GM12878 (cell line): ENCODE measurements around the gene ZMIZ1.

Experiments
- CBFB ChIP-seq: IDR thresholded peaks from 2 replicates; pipeline ENCODE4 v1.6.1; 2016; ENCODE audit warnings: antibody characterized with exemption, low read depth
- EP300 ChIP-seq, 2 experiments: fragments of 150-350 bp in 1 of 2; IDR thresholded peaks; 2 replicates each; pipeline ENCODE4 v1.6.1; 2011 to 2012; ENCODE audit warnings: low read depth in 2 of 2, low read length in 2 of 2, borderline replicate concordance in 1 of 2, improper control_type of control experiment in 1 of 2, inconsistent platforms in 1 of 2; ENCODE audit not compliant: control insufficient read depth in 1 of 2
- POLR2A ChIP-seq: IDR thresholded peaks from 2 replicates; pipeline ENCODE4 v1.6.1; 2011; ENCODE audit warnings: low read depth, mild to moderate bottlenecking, low read length
- POLR2AphosphoS5 ChIP-seq: IDR thresholded peaks from 2 replicates; pipeline ENCODE4 v1.6.1; 2011; ENCODE audit warnings: mild to moderate bottlenecking, low read length, inconsistent platforms
- RELA ChIP-seq: fragments of 450-650 bp; IDR thresholded peaks from 2 replicates; pipeline ENCODE4 v1.8.0; 2014; ENCODE audit warnings: borderline replicate concordance; ENCODE audit not compliant: partially characterized antibody
- RFX5 ChIP-seq: IDR thresholded peaks from 2 replicates; pipeline ENCODE4 v1.6.1; 2011; ENCODE audit warnings: low read depth, low read length, improper control_type of control experiment
- SMC3 ChIP-seq: IDR thresholded peaks from 2 replicates; pipeline ENCODE4 v1.6.1; 2011; ENCODE audit warnings: low read length, improper control_type of control experiment, borderline replicate concordance
- SPI1 ChIP-seq: IDR thresholded peaks from 2 replicates; pipeline ENCODE4 v1.6.1; 2011; ENCODE audit warnings: low read depth, mild to moderate bottlenecking, low read length, moderate library complexity, borderline replicate concordance; ENCODE audit not compliant: insufficient read depth
- ZNF592 ChIP-seq: fragments of 450-650 bp; IDR thresholded peaks from 2 replicates; pipeline ENCODE4 v1.6.1; 2017; ENCODE audit warnings: mild to moderate bottlenecking, moderate library complexity
- TF ChIP-seq, protein P1 (sequence below): IDR thresholded peaks from 2 replicates; pipeline ENCODE4 v1.6.1; 2012; ENCODE audit warnings: low read length, inconsistent platforms
- TF ChIP-seq, protein P2 (sequence below), 3 experiments: IDR thresholded peaks in 2 of 3; conservative IDR thresholded peaks in 1 of 3; 2 replicates each; pipeline ENCODE4 v1.5.1; 2011; ENCODE audit warnings: low read depth in 3 of 3, low read length in 3 of 3, mild to moderate bottlenecking in 3 of 3, control low read depth in 2 of 3, moderate library complexity in 2 of 3, inconsistent platforms in 1 of 3, mixed read lengths in 1 of 3; ENCODE audit not compliant: control insufficient read depth in 2 of 3, insufficient read depth in 1 of 3; ENCODE audit errors: extremely low read depth in 1 of 3
- TF ChIP-seq, protein P3 (sequence below): IDR thresholded peaks from 2 replicates; pipeline ENCODE4 v1.6.1; 2012; ENCODE audit warnings: low read depth, low read length, improper control_type of control experiment
- TF ChIP-seq, protein P4 (sequence below): fragments of 450-650 bp; formaldehyde crosslinking; IDR thresholded peaks from 2 replicates; pipeline ENCODE4 v1.5.0; 2022; ENCODE audit warnings: mild to moderate bottlenecking, missing genetic modification characterization

- TF ChIP-seq, protein P1, sequence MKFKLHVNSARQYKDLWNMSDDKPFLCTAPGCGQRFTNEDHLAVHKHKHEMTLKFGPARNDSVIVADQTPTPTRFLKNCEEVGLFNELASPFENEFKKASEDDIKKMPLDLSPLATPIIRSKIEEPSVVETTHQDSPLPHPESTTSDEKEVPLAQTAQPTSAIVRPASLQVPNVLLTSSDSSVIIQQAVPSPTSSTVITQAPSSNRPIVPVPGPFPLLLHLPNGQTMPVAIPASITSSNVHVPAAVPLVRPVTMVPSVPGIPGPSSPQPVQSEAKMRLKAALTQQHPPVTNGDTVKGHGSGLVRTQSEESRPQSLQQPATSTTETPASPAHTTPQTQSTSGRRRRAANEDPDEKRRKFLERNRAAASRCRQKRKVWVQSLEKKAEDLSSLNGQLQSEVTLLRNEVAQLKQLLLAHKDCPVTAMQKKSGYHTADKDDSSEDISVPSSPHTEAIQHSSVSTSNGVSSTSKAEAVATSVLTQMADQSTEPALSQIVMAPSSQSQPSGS: no peak
- TF ChIP-seq, protein P2, sequence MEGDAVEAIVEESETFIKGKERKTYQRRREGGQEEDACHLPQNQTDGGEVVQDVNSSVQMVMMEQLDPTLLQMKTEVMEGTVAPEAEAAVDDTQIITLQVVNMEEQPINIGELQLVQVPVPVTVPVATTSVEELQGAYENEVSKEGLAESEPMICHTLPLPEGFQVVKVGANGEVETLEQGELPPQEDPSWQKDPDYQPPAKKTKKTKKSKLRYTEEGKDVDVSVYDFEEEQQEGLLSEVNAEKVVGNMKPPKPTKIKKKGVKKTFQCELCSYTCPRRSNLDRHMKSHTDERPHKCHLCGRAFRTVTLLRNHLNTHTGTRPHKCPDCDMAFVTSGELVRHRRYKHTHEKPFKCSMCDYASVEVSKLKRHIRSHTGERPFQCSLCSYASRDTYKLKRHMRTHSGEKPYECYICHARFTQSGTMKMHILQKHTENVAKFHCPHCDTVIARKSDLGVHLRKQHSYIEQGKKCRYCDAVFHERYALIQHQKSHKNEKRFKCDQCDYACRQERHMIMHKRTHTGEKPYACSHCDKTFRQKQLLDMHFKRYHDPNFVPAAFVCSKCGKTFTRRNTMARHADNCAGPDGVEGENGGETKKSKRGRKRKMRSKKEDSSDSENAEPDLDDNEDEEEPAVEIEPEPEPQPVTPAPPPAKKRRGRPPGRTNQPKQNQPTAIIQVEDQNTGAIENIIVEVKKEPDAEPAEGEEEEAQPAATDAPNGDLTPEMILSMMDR (IDR thresholded peaks at IDR 0.05 in 2 of 3, conservative IDR thresholded peaks at IDR 0.05 in 1 of 3; ENCODE audit: control insufficient read depth in 2 of 3, extremely low read depth in 1 of 3, insufficient read depth in 1 of 3, low read depth in 3 of 3, low read length in 3 of 3): no peak
- TF ChIP-seq ZNF592: no peak
- TF ChIP-seq RFX5: no peak
- no peak for TF ChIP-seq POLR2AphosphoS5
- TF ChIP-seq POLR2A: no peak
- TF ChIP-seq, protein P3, sequence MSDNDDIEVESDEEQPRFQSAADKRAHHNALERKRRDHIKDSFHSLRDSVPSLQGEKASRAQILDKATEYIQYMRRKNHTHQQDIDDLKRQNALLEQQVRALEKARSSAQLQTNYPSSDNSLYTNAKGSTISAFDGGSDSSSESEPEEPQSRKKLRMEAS: no peak
- TF ChIP-seq SMC3: no peak
- TF ChIP-seq RELA: no peak
- no peak for TF ChIP-seq SPI1
- TF ChIP-seq CBFB: no peak
- TF ChIP-seq, protein P4, sequence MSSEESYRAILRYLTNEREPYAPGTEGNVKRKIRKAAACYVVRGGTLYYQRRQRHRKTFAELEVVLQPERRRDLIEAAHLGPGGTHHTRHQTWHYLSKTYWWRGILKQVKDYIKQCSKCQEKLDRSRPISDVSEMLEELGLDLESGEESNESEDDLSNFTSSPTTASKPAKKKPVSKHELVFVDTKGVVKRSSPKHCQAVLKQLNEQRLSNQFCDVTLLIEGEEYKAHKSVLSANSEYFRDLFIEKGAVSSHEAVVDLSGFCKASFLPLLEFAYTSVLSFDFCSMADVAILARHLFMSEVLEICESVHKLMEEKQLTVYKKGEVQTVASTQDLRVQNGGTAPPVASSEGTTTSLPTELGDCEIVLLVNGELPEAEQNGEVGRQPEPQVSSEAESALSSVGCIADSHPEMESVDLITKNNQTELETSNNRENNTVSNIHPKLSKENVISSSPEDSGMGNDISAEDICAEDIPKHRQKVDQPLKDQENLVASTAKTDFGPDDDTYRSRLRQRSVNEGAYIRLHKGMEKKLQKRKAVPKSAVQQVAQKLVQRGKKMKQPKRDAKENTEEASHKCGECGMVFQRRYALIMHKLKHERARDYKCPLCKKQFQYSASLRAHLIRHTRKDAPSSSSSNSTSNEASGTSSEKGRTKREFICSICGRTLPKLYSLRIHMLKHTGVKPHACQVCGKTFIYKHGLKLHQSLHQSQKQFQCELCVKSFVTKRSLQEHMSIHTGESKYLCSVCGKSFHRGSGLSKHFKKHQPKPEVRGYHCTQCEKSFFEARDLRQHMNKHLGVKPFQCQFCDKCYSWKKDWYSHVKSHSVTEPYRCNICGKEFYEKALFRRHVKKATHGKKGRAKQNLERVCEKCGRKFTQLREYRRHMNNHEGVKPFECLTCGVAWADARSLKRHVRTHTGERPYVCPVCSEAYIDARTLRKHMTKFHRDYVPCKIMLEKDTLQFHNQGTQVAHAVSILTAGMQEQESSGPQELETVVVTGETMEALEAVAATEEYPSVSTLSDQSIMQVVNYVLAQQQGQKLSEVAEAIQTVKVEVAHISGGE (CRISPR knock-in tag): no peak
- TF ChIP-seq EP300 (IDR thresholded peaks at IDR 0.05; ENCODE audit: borderline replicate concordance in 1 of 2, control insufficient read depth in 1 of 2, low read depth in 2 of 2, low read length in 2 of 2): no peak
Observed at GRCh38 chr10:79022565-79023230, 46.1 kb upstream of the ZMIZ1 start.
